H1 (cell line): ENCODE results near the gene C2orf92. TPM values are rescaled to one million over a fixed set of nuclear protein-coding genes. Genes with fewer than 3 reads are reported as not detected.

Experiments
- CTCF ChIA-PET: fragments of 300-600 bp; sonication (Branson Sonifier 250); formaldehyde crosslinking; loops from one replicate; lab custom pipeline; 2021; ENCODE audit not compliant: partially characterized antibody; lab: Charles Lee
- POLR2A ChIA-PET: fragments of 300-600 bp; sonication (Branson Sonifier 250); formaldehyde crosslinking; loops from one replicate; lab custom pipeline; 2021; ENCODE audit warnings: inconsistent platforms; ENCODE audit not compliant: partially characterized antibody; lab: Charles Lee
- DNase-seq, 2 experiments: peaks; one replicate each; pipeline versions ENCODE4 v3.0.0 to v3.0.0-alpha.2; 2010 to 2022; ENCODE audit warnings: low spot score in 2 of 2, low read depth in 1 of 2, mixed read lengths in 1 of 2
- FAIRE-seq: peaks from 2 replicates; lab custom pipeline; 2011; peaks lifted over from hg19 to GRCh38; lab: Jason Lieb, UNC
- H2AFZ ChIP-seq: 2 replicates; pipeline ENCODE4 v1.8.1; 2012; ENCODE audit warnings: low read length, inconsistent platforms
- H2AK5ac ChIP-seq: 2 replicates; pipeline ENCODE4 v1.6.1; 2013; ENCODE audit warnings: low read depth, low read length
- H2BK120ac ChIP-seq: replicated peaks from 2 replicates; pipeline ENCODE3; 2013; ENCODE audit warnings: low read depth, low read length, inconsistent platforms
- H2BK12ac ChIP-seq: 2 replicates; pipeline ENCODE4 v1.6.1; 2013; ENCODE audit warnings: low read depth, low read length
- H2BK15ac ChIP-seq: 2 replicates; pipeline ENCODE4 v1.6.1; 2013; ENCODE audit warnings: low read length
- H2BK20ac ChIP-seq: 2 replicates; pipeline ENCODE4 v1.6.1; 2013; ENCODE audit warnings: low read length
- H2BK5ac ChIP-seq: 2 replicates; pipeline ENCODE4 v1.6.1; 2013; ENCODE audit warnings: low read depth, low read length
- H3K14ac ChIP-seq: 2 replicates; pipeline ENCODE4 v1.6.1; 2013; ENCODE audit warnings: inconsistent platforms; ENCODE audit not compliant: insufficient read length
- H3K18ac ChIP-seq: 2 replicates; pipeline ENCODE4 v1.6.1; 2013; ENCODE audit warnings: low read length; ENCODE audit errors: extremely low read depth
- H3K23ac ChIP-seq: 2 replicates; pipeline ENCODE4 v1.6.1; 2013; ENCODE audit warnings: inconsistent platforms; ENCODE audit not compliant: insufficient read length
- H3K23me2 ChIP-seq: 2 replicates; pipeline ENCODE4 v1.6.1; 2013; ENCODE audit warnings: low read depth, low read length
- H3K27ac ChIP-seq: 2 replicates; pipeline ENCODE4 v1.6.1; 2011; ENCODE audit warnings: low read depth, low read length, inconsistent platforms
- H3K27me3 ChIP-seq, 4 experiments: replicated peaks in 1 of 4; 1 replicate in 1 of 4; 2 replicates in 3 of 4; pipeline versions ENCODE4 v1.6.1 to v1.8.1; 2011 to 2013; ENCODE audit warnings: low read length in 3 of 4, mild to moderate bottlenecking in 3 of 4, inconsistent platforms in 2 of 4, mixed read lengths in 2 of 4, moderate library complexity in 1 of 4; ENCODE audit not compliant: control insufficient read depth in 3 of 4, insufficient read depth in 3 of 4; ENCODE audit errors: extremely low read depth in 1 of 4
- H3K36me3 ChIP-seq, 4 experiments: 2 replicates each; pipeline versions ENCODE4 v1.6.1 to v1.8.1; 2011 to 2013; ENCODE audit warnings: mild to moderate bottlenecking in 4 of 4, low read length in 3 of 4, moderate library complexity in 2 of 4, control low read depth in 1 of 4, inconsistent platforms in 1 of 4; ENCODE audit not compliant: insufficient read depth in 4 of 4, control insufficient read depth in 2 of 4
- H3K4ac ChIP-seq: replicated peaks from 2 replicates; pipeline ENCODE3; 2013; ENCODE audit warnings: low read length, low read depth, mixed read lengths, inconsistent platforms; ENCODE audit not compliant: insufficient read length
- H3K4me1 ChIP-seq, 4 experiments: replicated peaks in 1 of 4; 1 replicate in 1 of 4; 2 replicates in 3 of 4; pipeline versions ENCODE4 v1.6.1 to v1.8.1; 2011 to 2013; ENCODE audit warnings: low read length in 3 of 4, inconsistent platforms in 2 of 4, mixed read lengths in 1 of 4; ENCODE audit not compliant: insufficient read depth in 4 of 4, control insufficient read depth in 3 of 4
- H3K4me2 ChIP-seq, 2 experiments: 2 replicates each; pipeline versions ENCODE4 v1.6.1 to v1.8.1; 2011 to 2013; ENCODE audit warnings: low read depth in 2 of 2, low read length in 2 of 2, control low read depth in 1 of 2, inconsistent platforms in 1 of 2, mild to moderate bottlenecking in 1 of 2; ENCODE audit not compliant: insufficient read depth in 1 of 2
- H3K4me3 ChIP-seq, 4 experiments: fragments of 200-600, 300-600 bp in 1 of 4; sonication (generic), shearing (Covaris generic), sonication (Bioruptor Twin) in 1 of 4; 2 replicates each; pipeline versions ENCODE4 v1.5.1 to v1.8.1; 2011 to 2016; ENCODE audit warnings: low read length in 4 of 4, low read depth in 3 of 4, control low read depth in 2 of 4, inconsistent platforms in 2 of 4, mild to moderate bottlenecking in 2 of 4, mixed read lengths in 1 of 4, moderate library complexity in 1 of 4; ENCODE audit not compliant: insufficient read depth in 2 of 4; ENCODE audit errors: extremely low read depth in 1 of 4
- H3K56ac ChIP-seq: replicated peaks from 2 replicates; pipeline ENCODE3; 2013; ENCODE audit warnings: low read depth, mild to moderate bottlenecking, mixed read lengths, low read length, inconsistent platforms; ENCODE audit not compliant: insufficient read length
- H3K79me1 ChIP-seq: 2 replicates; pipeline ENCODE4 v1.6.1; 2013; ENCODE audit warnings: low read depth, low read length, control low read depth
- H3K79me2 ChIP-seq, 2 experiments: 2 replicates each; pipeline versions ENCODE4 v1.6.1 to v1.8.1; 2012 to 2013; ENCODE audit warnings: low read length in 2 of 2, mild to moderate bottlenecking in 2 of 2, inconsistent platforms in 1 of 2; ENCODE audit not compliant: insufficient read depth in 2 of 2, control insufficient read depth in 1 of 2
- H3K9ac ChIP-seq, 4 experiments: replicated peaks in 1 of 4; 1 replicate in 1 of 4; 2 replicates in 3 of 4; pipeline versions ENCODE4 v1.6.1 to v1.8.1; 2011 to 2013; ENCODE audit warnings: low read depth in 3 of 4, low read length in 3 of 4, control low read depth in 2 of 4, mild to moderate bottlenecking in 2 of 4, moderate library complexity in 2 of 4, inconsistent platforms in 1 of 4; ENCODE audit errors: extremely low read depth in 1 of 4
- H3K9me3 ChIP-seq, 2 experiments: 2 replicates each; pipeline versions ENCODE4 v1.6.1 to v1.8.1; 2012 to 2013; ENCODE audit warnings: mild to moderate bottlenecking in 2 of 2, moderate library complexity in 2 of 2, control low read depth in 1 of 2, inconsistent platforms in 1 of 2, low read depth in 1 of 2, low read length in 1 of 2, mixed read lengths in 1 of 2; ENCODE audit not compliant: insufficient read depth in 2 of 2
- H4K20me1 ChIP-seq, 2 experiments: replicated peaks in 1 of 2; 2 replicates each; pipeline versions ENCODE3 to v1.8.1; 2011 to 2013; ENCODE audit warnings: inconsistent platforms in 2 of 2, low read length in 2 of 2, mild to moderate bottlenecking in 1 of 2; ENCODE audit not compliant: insufficient read depth in 2 of 2, control insufficient read depth in 1 of 2
- H4K5ac ChIP-seq: 2 replicates; pipeline ENCODE4 v1.6.1; 2013; ENCODE audit warnings: low read length, low read depth, mixed read lengths, inconsistent platforms; ENCODE audit not compliant: insufficient read length
- H4K8ac ChIP-seq: 2 replicates; pipeline ENCODE4 v1.8.0; 2013; ENCODE audit warnings: mild to moderate bottlenecking, moderate library complexity, low read length, inconsistent platforms; ENCODE audit not compliant: insufficient read depth; ENCODE audit errors: extremely low read depth
- H4K91ac ChIP-seq: replicated peaks from 2 replicates; pipeline ENCODE3; 2013; ENCODE audit warnings: low read length, mixed read lengths, inconsistent platforms; ENCODE audit not compliant: insufficient read length
- CBX8 ChIP-seq: fragments of 300-800, 300-1000 bp; sonication (generic); IDR thresholded peaks from 2 replicates; pipeline ENCODE4 v1.7.1; 2016; ENCODE audit warnings: low read depth, low read length, borderline replicate concordance
- CHD2 ChIP-seq: IDR thresholded peaks from 2 replicates; pipeline ENCODE4 v1.6.1; 2012; ENCODE audit warnings: low read length, improper control_type of control experiment
- CREB1 ChIP-seq: IDR thresholded peaks from 2 replicates; pipeline ENCODE4 v1.6.1; 2012; ENCODE audit warnings: inconsistent platforms
- GTF2F1 ChIP-seq: IDR thresholded peaks from 2 replicates; pipeline ENCODE4 v1.6.1; 2012; ENCODE audit warnings: low read depth, low read length, improper control_type of control experiment, borderline replicate concordance
- JUN ChIP-seq: IDR thresholded peaks from 2 replicates; pipeline ENCODE4 v1.6.1; 2011; ENCODE audit warnings: low read depth, mild to moderate bottlenecking, improper control_type of control experiment, low read length
- JUND ChIP-seq: IDR thresholded peaks from 2 replicates; pipeline ENCODE4 v1.6.1; 2011; ENCODE audit warnings: mild to moderate bottlenecking, improper control_type of control experiment, low read length
- POLR2A ChIP-seq, 2 experiments: IDR thresholded peaks; 1 replicate in 1 of 2; 2 replicates in 1 of 2; pipeline ENCODE4 v1.6.1; 2011; ENCODE audit warnings: low read depth in 2 of 2, low read length in 2 of 2, mild to moderate bottlenecking in 2 of 2; ENCODE audit errors: control extremely low read depth in 1 of 2
- POLR2AphosphoS5 ChIP-seq: IDR thresholded peaks from 2 replicates; pipeline ENCODE4 v1.6.1; 2011; ENCODE audit warnings: low read depth, low read length
- RXRA ChIP-seq: IDR thresholded peaks from 2 replicates; pipeline ENCODE4 v1.6.1; 2011; ENCODE audit warnings: low read depth, mild to moderate bottlenecking, low read length, moderate library complexity; ENCODE audit not compliant: insufficient read depth
- SIRT6 ChIP-seq: IDR thresholded peaks from one replicate; pipeline ENCODE4 v1.7.1; 2012; ENCODE audit warnings: low read length, inconsistent platforms
- SP2 ChIP-seq: IDR thresholded peaks from 2 replicates; pipeline ENCODE4 v1.6.1; 2012; ENCODE audit warnings: mild to moderate bottlenecking, low read length, inconsistent platforms
- TBP ChIP-seq: IDR thresholded peaks from 2 replicates; pipeline ENCODE4 v1.6.1; 2011; ENCODE audit warnings: low read depth, low read length, improper control_type of control experiment
- WGBS, 2 experiments: shearing (Covaris generic) in 1 of 2; methylation state at CpG; one replicate each; pipeline versions ENCODE4 v1.1.6 to v1.1.7; 2013 to 2015; ENCODE audit warnings: low lambda C conversion rate in 2 of 2, mixed read lengths in 2 of 2, inconsistent platforms in 1 of 2, low coverage in 1 of 2, missing lambda C conversion rate in 1 of 2; ENCODE audit not compliant: insufficient replicate concordance in 2 of 2, insufficient coverage in 1 of 2, insufficient read length in 1 of 2; ENCODE audit errors: extremely low coverage in 1 of 2, missing lambda C conversion rate in 1 of 2; 5-methylcytosine and 5-hydroxymethylcytosine counted together
- polyA plus RNA-seq, 7 experiments: library from polyadenylated mRNA; depleted of rRNA in 3 of 7; stranded (reverse) in 5 of 7; unstranded in 2 of 7; fragments of >200 nt in 5 of 7; fragments of 200-250 nt in 2 of 7; gene quantifications; 1 replicate in 5 of 7; 2 replicates in 1 of 7; 4 replicates in 1 of 7; pipeline versions ENCODE4 v1.2.1 to v1.2.3, GENCODE V29; 2011 to 2013; ENCODE audit warnings: missing spikeins in 2 of 7, mixed read lengths in 2 of 7
- total RNA-seq: library from RNA; stranded (reverse); fragmentation: NEBNext Ultra II Directional; extraction: Animal tissue kit (Norgen Biotek cat#: 25700); gene quantifications from 2 replicates; pipeline ENCODE4 v1.2.1, GENCODE V29; 2021
- TF ChIP-seq, protein P1 (sequence below): IDR thresholded peaks from 2 replicates; pipeline ENCODE4 v1.6.1; 2011; ENCODE audit warnings: low read length, improper control_type of control experiment

The C2orf92 gene
- total and polyA plus RNA-seq, 2 of the 8 experiments (the other 6 are each of a cell fraction or from before 2014, with no cell fraction given): 2.3 to 3.7 TPM

DNA sequence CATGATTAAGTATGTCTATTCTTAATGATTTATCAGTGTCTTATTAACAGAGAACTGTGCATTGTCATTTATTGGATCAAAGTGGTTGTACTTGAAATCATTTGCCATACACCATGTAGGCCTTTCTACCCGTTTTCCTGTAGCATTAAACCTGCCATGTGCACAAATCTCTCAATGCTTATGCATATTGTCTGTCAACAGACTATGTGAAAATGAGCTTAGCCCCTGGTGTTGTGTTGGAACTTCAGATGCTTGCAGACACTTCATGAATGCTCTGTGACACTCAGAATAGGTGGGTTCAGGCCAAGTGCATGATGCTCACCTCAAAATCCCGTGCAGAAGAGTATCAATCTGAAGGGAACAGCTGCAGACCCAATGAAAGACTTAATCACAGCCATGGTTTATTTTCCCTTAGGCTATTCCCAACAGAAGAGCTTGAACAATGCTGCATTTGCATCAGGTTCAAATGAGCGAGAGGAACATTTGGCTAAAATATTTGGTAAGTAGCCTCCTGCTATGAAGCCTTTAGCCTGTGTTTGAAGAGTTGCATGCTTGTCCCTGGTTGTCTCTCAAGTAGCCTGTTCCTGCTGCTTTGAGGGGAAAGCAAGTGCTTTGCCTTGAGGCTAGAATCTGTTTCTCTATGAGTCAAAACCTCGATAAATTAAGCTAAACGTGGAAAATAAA lies 6.1 kb downstream of the C2orf92 start:
- Histone ChIP-seq H3K23me2 (no peaks in the 10 kb centered on the region), H4K91ac (no peak overlapping the region), H3K4me1 (0 out of 7 replicates have a peak, but pooled peaks cover 0 to 3% (median under 1%) of the 10 kb centered on the region in 4 experiments), H2BK12ac (no peak overlapping the region), H2BK20ac (no peak overlapping the region), H3K9ac (no peak overlapping the region), H2BK120ac (no peak overlapping the region), H3K4me3 (no peak overlapping the region), H2BK5ac (no peak overlapping the region), H3K4me2 (no peak overlapping the region), H4K5ac (no peak overlapping the region), H3K79me1 (no peaks in the 10 kb centered on the region), H3K4ac (no peak overlapping the region), H3K27me3 (no peaks in the 10 kb centered on the region), H2AK5ac (no peak overlapping the region), H2BK15ac (no peak overlapping the region), H3K27ac (no peak overlapping the region), H3K9me3 (peaks cover 2 to 4% of the 10 kb centered on the region in 2 experiments; a peak in 1 of 4 replicates), H3K56ac (no peak overlapping the region), H4K8ac (no peak overlapping the region), H3K23ac (no peak overlapping the region), H3K36me3 (no peaks in the 10 kb centered on the region), H4K20me1 (no peaks in the 10 kb centered on the region), H3K18ac (no peak overlapping the region), H3K79me2 (no peaks in the 10 kb centered on the region), H3K14ac (no peak overlapping the region), H2AFZ (no peak overlapping the region)
- POLR2A ChIA-PET: interaction anchor here (1.1 to 2.4 kb wide), 2 partner anchors 11 to 13 kb away, joined by 3 to 11 read pairs; no protein-coding TSS in a partner anchor
- DNase-seq: no peak
- 80% methylated on average over 5 of the region's 5 CpGs; no CpG with 5 or more reads in 1 of the 2 experiments for WGBS, 2 experiments
- CTCF ChIA-PET: interaction anchor here (1.1 to 4.5 kb wide), 4 partner anchors 12 to 29 kb away, joined by 3 to 35 read pairs (median 12); partner anchors contain the start of genes ACTR1B and COX5B
- FAIRE-seq: no peak
- TF ChIP-seq JUND (no peak), POLR2A (IDR thresholded peaks at IDR 0.05; ENCODE audit: control extremely low read depth in 1 of 2, low read depth in 2 of 2, low read length in 2 of 2) (no peak), CREB1 (no peak), TBP (no peak), SP2 (no peak), SIRT6 (no peak), POLR2AphosphoS5 (no peak), GTF2F1 (no peak), RXRA (no peak), CBX8 (no peak), CHD2 (no peak), JUN (no peak)
- TF ChIP-seq, protein P1, sequence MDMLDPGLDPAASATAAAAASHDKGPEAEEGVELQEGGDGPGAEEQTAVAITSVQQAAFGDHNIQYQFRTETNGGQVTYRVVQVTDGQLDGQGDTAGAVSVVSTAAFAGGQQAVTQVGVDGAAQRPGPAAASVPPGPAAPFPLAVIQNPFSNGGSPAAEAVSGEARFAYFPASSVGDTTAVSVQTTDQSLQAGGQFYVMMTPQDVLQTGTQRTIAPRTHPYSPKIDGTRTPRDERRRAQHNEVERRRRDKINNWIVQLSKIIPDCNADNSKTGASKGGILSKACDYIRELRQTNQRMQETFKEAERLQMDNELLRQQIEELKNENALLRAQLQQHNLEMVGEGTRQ: no peak
